Naive thymus-derived CD8-positive, alpha-beta T cell (primary cell): ENCODE measurements around the gene LRRC61. TPM values are rescaled to one million over a fixed set of nuclear protein-coding genes. Genes with fewer than 3 reads are reported as not detected.
A peak's percentile ranks its signal among the peaks of the same experiment; 100 is the strongest.

Experiments
- ATAC-seq, 2 donors: fragments of 150-1000 bp; cut with Tn5 transposase in 1 of 2; sonication (Bioruptor Pico), chemical (Tn5 transposase) in 1 of 2; 1 replicate in 1 of 2; 2 replicates in 1 of 2; pipeline ENCODE4 v1.10.0; 2021; ENCODE audit warnings: mild to moderate bottlenecking in 2 of 2, moderate library complexity in 2 of 2
- POLR2A ChIA-PET: fragments of 350-600 bp; sonication (Branson Sonifier 250); formaldehyde crosslinking; loops from one replicate; lab custom pipeline; 2021; ENCODE audit warnings: antibody characterized with exemption; lab: Charles Lee
- DNase-seq, 10 donors: peaks; one replicate each; pipeline versions ENCODE4 v3.0.0 to v3.0.0-alpha.2; 2020 to 2022
- H3K27ac Mint-ChIP-seq, 10 donors: one replicate each; pipeline ENCODE4 v1.8.0; 2020 to 2022; ENCODE audit warnings: mild to moderate bottlenecking in 10 of 10, mixed read lengths in 10 of 10, moderate library complexity in 4 of 10, inconsistent platforms in 1 of 10
- H3K27me3 Mint-ChIP-seq, 5 donors: one replicate each; pipeline ENCODE4 v1.8.0; 2021 to 2022; ENCODE audit warnings: mixed read lengths in 5 of 5
- H3K36me3 Mint-ChIP-seq, 3 donors: one replicate each; pipeline ENCODE4 v1.8.0; 2020 to 2022; ENCODE audit warnings: mixed read lengths in 3 of 3, mild to moderate bottlenecking in 2 of 3, inconsistent platforms in 1 of 3
- H3K4me1 Mint-ChIP-seq, 4 donors: one replicate each; pipeline ENCODE4 v1.8.0; 2021 to 2022; ENCODE audit warnings: mixed read lengths in 4 of 4
- H3K4me3 Mint-ChIP-seq, 10 donors: one replicate each; pipeline ENCODE4 v1.8.0; 2020 to 2022; ENCODE audit warnings: mild to moderate bottlenecking in 10 of 10, mixed read lengths in 10 of 10, moderate library complexity in 6 of 10, inconsistent platforms in 1 of 10
- H3K9me3 Mint-ChIP-seq, 9 donors: one replicate each; pipeline ENCODE4 v1.8.0; 2020 to 2022; ENCODE audit warnings: mixed read lengths in 9 of 9, mild to moderate bottlenecking in 3 of 9, inconsistent platforms in 1 of 9, moderate library complexity in 1 of 9
- polyA plus RNA-seq, 3 donors: library from polyadenylated mRNA; unstranded; fragments of 300-500 nt; fragmentation: Illumina TruSeq; gene quantifications; one replicate each; pipeline ENCODE4 v1.2.3, GENCODE V29; 2021
- total RNA-seq, 8 experiments: library from RNA in 2 of 8; stranded (reverse) in 2 of 8; gene quantifications; one replicate each; pipeline ENCODE4 v1.2.3 and lab custom pipeline; 2021 to 2026

Gene LRRC61
- total and polyA plus RNA-seq, 5 experiments from 2014 or later = 13.8 to 34.3 (median 17.8) TPM

- POLR2A ChIA-PET = interaction anchor here (0.6 to 2.0 kb wide), 4 partner anchors 12 to 281 kb away, joined by 3 to 7 read pairs (median 6); a partner anchor contains a TSS
- ATAC-seq = no peak
- no peak for DNase-seq
- Mint-ChIP-seq H3K36me3 (no peaks in the 10 kb centered on the region), H3K9me3 (no peaks in the 10 kb centered on the region), H3K4me3 (no peak overlapping the region), H3K27me3 (no peaks in the 10 kb centered on the region), H3K4me1 (peaks cover 39 to 75% (median 64%) of the 10 kb centered on the region in 4 donors), H3K27ac (peak overlapping the region in 4 of 10 donors; percentile 36 to 84 (median 58))
Measured at GRCh38 chr7:150361807-150362621, 38.9 kb downstream of the LRRC61 start.

GRCh38 chr7:150363370-150363769 is 40.2 kb downstream of the LRRC61 start:
- DNase-seq = no peak
- POLR2A ChIA-PET = interaction anchor here (0.6 to 1.1 kb wide), 2 partner anchors 147 to 260 kb away, joined by 3 read pairs; no protein-coding TSS in a partner anchor

GRCh38 chr7:150363872-150364271 is 40.7 kb downstream of the LRRC61 start:
- peak overlapping the region in 7 of 10 donors; percentile 8 to 90 (median 39) for H3K27ac Mint-ChIP-seq
- peaks cover 33 to 66% (median 50%) of the 10 kb centered on the region in 4 donors for H3K4me1 Mint-ChIP-seq
- no peak for DNase-seq
- no peak for ATAC-seq
- no peaks in the 10 kb centered on the region for H3K9me3 Mint-ChIP-seq
- no peaks in the 10 kb centered on the region for H3K36me3 Mint-ChIP-seq
- no peaks in the 10 kb centered on the region for H3K27me3 Mint-ChIP-seq
- H3K4me3 Mint-ChIP-seq = peak overlapping the region in 3 of 10 donors; percentile 3 to 39 (median 4)
- POLR2A ChIA-PET = interaction anchor here (0.6 to 1.1 kb wide), 2 partner anchors 147 to 260 kb away, joined by 3 read pairs; no protein-coding TSS in a partner anchor

More at GRCh38 chr7:150363370-150363769, 40.2 kb downstream of the LRRC61 start:
- H3K27ac Mint-ChIP-seq = no peak overlapping the region
- peaks cover 38 to 71% (median 55%) of the 10 kb centered on the region in 4 donors for H3K4me1 Mint-ChIP-seq
- ATAC-seq = no peak
- no peaks in the 10 kb centered on the region for H3K9me3 Mint-ChIP-seq
- no peak overlapping the region for H3K4me3 Mint-ChIP-seq
- H3K27me3 Mint-ChIP-seq = no peaks in the 10 kb centered on the region
- no peaks in the 10 kb centered on the region for H3K36me3 Mint-ChIP-seq

GRCh38 chr7:150365194-150365593 is 42.0 kb downstream of the LRRC61 start:
- Mint-ChIP-seq H3K36me3 (no peaks in the 10 kb centered on the region), H3K9me3 (no peaks in the 10 kb centered on the region), H3K27ac (peak overlapping the region; percentile 76 to 96 (median 90)), H3K4me3 (peak overlapping the region in 6 of 10 donors; percentile 3 to 61 (median 42)), H3K4me1 (peaks cover 28 to 71% (median 50%) of the 10 kb centered on the region in 4 donors), H3K27me3 (no peaks in the 10 kb centered on the region)
- no peak for ATAC-seq
- no peak for DNase-seq
- POLR2A ChIA-PET = interaction anchor here (0.7 to 7.3 kb wide), 6 partner anchors 8 to 390 kb away, joined by 3 to 96 read pairs (median 6); a partner anchor contains a TSS

GRCh38 chr7:150365673-150366398 is 42.7 kb downstream of the LRRC61 start:
- peak overlapping the region; percentile 82 to 96 (median 90) for H3K27ac Mint-ChIP-seq
- H3K36me3 Mint-ChIP-seq = peaks cover 0 to 4% (median 0%) of the 10 kb centered on the region in 3 donors
- H3K4me3 Mint-ChIP-seq = peak overlapping the region in 9 of 10 donors; percentile 46 to 80 (median 61)
- H3K4me1 Mint-ChIP-seq = peaks cover 29 to 76% (median 54%) of the 10 kb centered on the region in 4 donors
- no peaks in the 10 kb centered on the region for H3K27me3 Mint-ChIP-seq
- POLR2A ChIA-PET = interaction anchor here (1.3 to 7.3 kb wide), 5 partner anchors 9 to 389 kb away, joined by 3 to 96 read pairs (median 8); a partner anchor contains a TSS
- DNase-seq = no peak
- no peaks in the 10 kb centered on the region for H3K9me3 Mint-ChIP-seq
- no peak for ATAC-seq

- Mint-ChIP-seq H3K27ac (peak overlapping the region; percentile 90 to 98 (median 94)), H3K4me3 (peak overlapping the region; percentile 81 to 93 (median 90)), H3K36me3 (peaks cover 0 to 10% (median 0%) of the 10 kb centered on the region in 3 donors), H3K4me1 (peaks cover 24 to 66% (median 53%) of the 10 kb centered on the region in 4 donors), H3K27me3 (no peaks in the 10 kb centered on the region), H3K9me3 (no peaks in the 10 kb centered on the region)
- DNase-seq = no peak
- peak; percentile 48 to 63 for ATAC-seq
- POLR2A ChIA-PET = interaction anchor here (0.7 to 7.3 kb wide), 12 partner anchors 10 to 642 kb away, joined by 3 to 96 read pairs (median 8); partner anchors contain the start of genes GIMAP5, GIMAP8 and ZNF775
Measured at GRCh38 chr7:150367677-150368095, 44.5 kb downstream of the LRRC61 start.

GRCh38 chr7:150368096-150368883 is 45.1 kb downstream of the LRRC61 start, which contains the start of gene REPIN1:
Gene REPIN1 (plus strand): TSS chr7:150368822. CDS start chr7:150369712, 890 bp downstream.
- Mint-ChIP-seq H3K36me3 (peaks cover 0 to 15% (median 0%) of the 10 kb centered on the region in 3 donors), H3K9me3 (no peaks in the 10 kb centered on the region), H3K27ac (peak within 1 kb of the TSS; percentile 90 to 98 (median 96)), H3K27me3 (no peaks in the 10 kb centered on the region), H3K4me3 (peak within 1 kb of the TSS; percentile 89 to 98 (median 94)), H3K4me1 (peaks cover 21 to 65% (median 57%) of the 10 kb centered on the region in 4 donors)
- peak; percentile 43 to 54 for ATAC-seq
- peak; percentile 66 to 87 (median 74) for DNase-seq
- POLR2A ChIA-PET = interaction anchor here (0.7 to 7.3 kb wide), 18 partner anchors 8 to 951 kb away, joined by 3 to 96 read pairs (median 5); partner anchors contain the start of genes ACTR3C, GIMAP5, GIMAP8 and LRRC61

- DNase-seq = peak in 9 of 10 donors; percentile 50 to 77 (median 61)
- H3K4me1 Mint-ChIP-seq = peaks cover 21 to 64% (median 58%) of the 10 kb centered on the region in 4 donors
- ATAC-seq = peak; percentile 60 to 73
- POLR2A ChIA-PET = interaction anchor here (0.7 to 7.3 kb wide), 22 partner anchors 8 to 952 kb away, joined by 3 to 96 read pairs (median 5); partner anchors contain the start of genes ACTR3C, GIMAP1, GIMAP5 and GIMAP8
- H3K9me3 Mint-ChIP-seq = no peaks in the 10 kb centered on the region
- H3K4me3 Mint-ChIP-seq = peak overlapping the region; percentile 89 to 98 (median 94)
- H3K36me3 Mint-ChIP-seq = peaks cover 0 to 23% (median 0%) of the 10 kb centered on the region in 3 donors
- no peaks in the 10 kb centered on the region for H3K27me3 Mint-ChIP-seq
- peak overlapping the region; percentile 89 to 97 (median 95) for H3K27ac Mint-ChIP-seq
Measured at GRCh38 chr7:150368884-150369747, 46.0 kb downstream of the LRRC61 start.

GRCh38 chr7:150369748-150370501 is 46.8 kb downstream of the LRRC61 start:
- H3K4me3 Mint-ChIP-seq = peak overlapping the region; percentile 89 to 98 (median 94)
- no peak for DNase-seq
- peak overlapping the region; percentile 89 to 97 (median 95) for H3K27ac Mint-ChIP-seq
- H3K27me3 Mint-ChIP-seq = no peaks in the 10 kb centered on the region
- peaks cover 0 to 26% (median 0%) of the 10 kb centered on the region in 3 donors for H3K36me3 Mint-ChIP-seq
- ATAC-seq = no peak
- H3K4me1 Mint-ChIP-seq = peaks cover 25 to 68% (median 62%) of the 10 kb centered on the region in 4 donors
- H3K9me3 Mint-ChIP-seq = no peaks in the 10 kb centered on the region
- POLR2A ChIA-PET = interaction anchor here (1.0 to 7.3 kb wide), 12 partner anchors 8 to 386 kb away, joined by 3 to 96 read pairs (median 6); partner anchors contain the start of genes GIMAP1 and ZNF775
